H1 (cell line): ENCODE data around the gene XAB2. TPM values are rescaled to one million over a fixed set of nuclear protein-coding genes. Genes with fewer than 3 reads are reported as not detected.
A peak's percentile ranks its signal among the peaks of the same experiment; 100 is the strongest.

Experiments used
- CTCF ChIA-PET: fragments of 300-600 bp; sonication (Branson Sonifier 250); formaldehyde crosslinking; loops from one replicate; lab custom pipeline; 2021; ENCODE audit not compliant: partially characterized antibody; lab: Charles Lee
- POLR2A ChIA-PET: fragments of 300-600 bp; sonication (Branson Sonifier 250); formaldehyde crosslinking; loops from one replicate; lab custom pipeline; 2021; ENCODE audit warnings: inconsistent platforms; ENCODE audit not compliant: partially characterized antibody; lab: Charles Lee
- DNase-seq, 2 experiments: peaks; one replicate each; pipeline versions ENCODE4 v3.0.0 to v3.0.0-alpha.2; 2010 to 2022; ENCODE audit warnings: low spot score in 2 of 2, low read depth in 1 of 2, mixed read lengths in 1 of 2
- FAIRE-seq: peaks from 2 replicates; lab custom pipeline; 2011; peaks lifted over from hg19 to GRCh38; lab: Jason Lieb, UNC
- H2AFZ ChIP-seq: 2 replicates; pipeline ENCODE4 v1.8.1; 2012; ENCODE audit warnings: low read length, inconsistent platforms
- H2AK5ac ChIP-seq: 2 replicates; pipeline ENCODE4 v1.6.1; 2013; ENCODE audit warnings: low read depth, low read length
- H2BK120ac ChIP-seq: replicated peaks from 2 replicates; pipeline ENCODE3; 2013; ENCODE audit warnings: low read depth, low read length, inconsistent platforms
- H2BK12ac ChIP-seq: 2 replicates; pipeline ENCODE4 v1.6.1; 2013; ENCODE audit warnings: low read depth, low read length
- H2BK15ac ChIP-seq: 2 replicates; pipeline ENCODE4 v1.6.1; 2013; ENCODE audit warnings: low read length
- H2BK20ac ChIP-seq: 2 replicates; pipeline ENCODE4 v1.6.1; 2013; ENCODE audit warnings: low read length
- H2BK5ac ChIP-seq: 2 replicates; pipeline ENCODE4 v1.6.1; 2013; ENCODE audit warnings: low read depth, low read length
- H3K14ac ChIP-seq: 2 replicates; pipeline ENCODE4 v1.6.1; 2013; ENCODE audit warnings: inconsistent platforms; ENCODE audit not compliant: insufficient read length
- H3K18ac ChIP-seq: 2 replicates; pipeline ENCODE4 v1.6.1; 2013; ENCODE audit warnings: low read length; ENCODE audit errors: extremely low read depth
- H3K23ac ChIP-seq: 2 replicates; pipeline ENCODE4 v1.6.1; 2013; ENCODE audit warnings: inconsistent platforms; ENCODE audit not compliant: insufficient read length
- H3K23me2 ChIP-seq: 2 replicates; pipeline ENCODE4 v1.6.1; 2013; ENCODE audit warnings: low read depth, low read length
- H3K27ac ChIP-seq: 2 replicates; pipeline ENCODE4 v1.6.1; 2011; ENCODE audit warnings: low read depth, low read length, inconsistent platforms
- H3K27me3 ChIP-seq, 4 experiments: replicated peaks in 1 of 4; 1 replicate in 1 of 4; 2 replicates in 3 of 4; pipeline versions ENCODE4 v1.6.1 to v1.8.1; 2011 to 2013; ENCODE audit warnings: low read length in 3 of 4, mild to moderate bottlenecking in 3 of 4, inconsistent platforms in 2 of 4, mixed read lengths in 2 of 4, moderate library complexity in 1 of 4; ENCODE audit not compliant: control insufficient read depth in 3 of 4, insufficient read depth in 3 of 4; ENCODE audit errors: extremely low read depth in 1 of 4
- H3K36me3 ChIP-seq, 4 experiments: 2 replicates each; pipeline versions ENCODE4 v1.6.1 to v1.8.1; 2011 to 2013; ENCODE audit warnings: mild to moderate bottlenecking in 4 of 4, low read length in 3 of 4, moderate library complexity in 2 of 4, control low read depth in 1 of 4, inconsistent platforms in 1 of 4; ENCODE audit not compliant: insufficient read depth in 4 of 4, control insufficient read depth in 2 of 4
- H3K4ac ChIP-seq: replicated peaks from 2 replicates; pipeline ENCODE3; 2013; ENCODE audit warnings: low read length, low read depth, mixed read lengths, inconsistent platforms; ENCODE audit not compliant: insufficient read length
- H3K4me1 ChIP-seq, 4 experiments: replicated peaks in 1 of 4; 1 replicate in 1 of 4; 2 replicates in 3 of 4; pipeline versions ENCODE4 v1.6.1 to v1.8.1; 2011 to 2013; ENCODE audit warnings: low read length in 3 of 4, inconsistent platforms in 2 of 4, mixed read lengths in 1 of 4; ENCODE audit not compliant: insufficient read depth in 4 of 4, control insufficient read depth in 3 of 4
- H3K4me2 ChIP-seq, 2 experiments: 2 replicates each; pipeline versions ENCODE4 v1.6.1 to v1.8.1; 2011 to 2013; ENCODE audit warnings: low read depth in 2 of 2, low read length in 2 of 2, control low read depth in 1 of 2, inconsistent platforms in 1 of 2, mild to moderate bottlenecking in 1 of 2; ENCODE audit not compliant: insufficient read depth in 1 of 2
- H3K4me3 ChIP-seq, 4 experiments: fragments of 200-600, 300-600 bp in 1 of 4; sonication (generic), shearing (Covaris generic), sonication (Bioruptor Twin) in 1 of 4; 2 replicates each; pipeline versions ENCODE4 v1.5.1 to v1.8.1; 2011 to 2016; ENCODE audit warnings: low read length in 4 of 4, low read depth in 3 of 4, control low read depth in 2 of 4, inconsistent platforms in 2 of 4, mild to moderate bottlenecking in 2 of 4, mixed read lengths in 1 of 4, moderate library complexity in 1 of 4; ENCODE audit not compliant: insufficient read depth in 2 of 4; ENCODE audit errors: extremely low read depth in 1 of 4
- H3K56ac ChIP-seq: replicated peaks from 2 replicates; pipeline ENCODE3; 2013; ENCODE audit warnings: low read depth, mild to moderate bottlenecking, mixed read lengths, low read length, inconsistent platforms; ENCODE audit not compliant: insufficient read length
- H3K79me1 ChIP-seq: 2 replicates; pipeline ENCODE4 v1.6.1; 2013; ENCODE audit warnings: low read depth, low read length, control low read depth
- H3K79me2 ChIP-seq, 2 experiments: 2 replicates each; pipeline versions ENCODE4 v1.6.1 to v1.8.1; 2012 to 2013; ENCODE audit warnings: low read length in 2 of 2, mild to moderate bottlenecking in 2 of 2, inconsistent platforms in 1 of 2; ENCODE audit not compliant: insufficient read depth in 2 of 2, control insufficient read depth in 1 of 2
- H3K9ac ChIP-seq, 4 experiments: replicated peaks in 1 of 4; 1 replicate in 1 of 4; 2 replicates in 3 of 4; pipeline versions ENCODE4 v1.6.1 to v1.8.1; 2011 to 2013; ENCODE audit warnings: low read depth in 3 of 4, low read length in 3 of 4, control low read depth in 2 of 4, mild to moderate bottlenecking in 2 of 4, moderate library complexity in 2 of 4, inconsistent platforms in 1 of 4; ENCODE audit errors: extremely low read depth in 1 of 4
- H3K9me3 ChIP-seq, 2 experiments: 2 replicates each; pipeline versions ENCODE4 v1.6.1 to v1.8.1; 2012 to 2013; ENCODE audit warnings: mild to moderate bottlenecking in 2 of 2, moderate library complexity in 2 of 2, control low read depth in 1 of 2, inconsistent platforms in 1 of 2, low read depth in 1 of 2, low read length in 1 of 2, mixed read lengths in 1 of 2; ENCODE audit not compliant: insufficient read depth in 2 of 2
- H4K20me1 ChIP-seq, 2 experiments: replicated peaks in 1 of 2; 2 replicates each; pipeline versions ENCODE3 to v1.8.1; 2011 to 2013; ENCODE audit warnings: inconsistent platforms in 2 of 2, low read length in 2 of 2, mild to moderate bottlenecking in 1 of 2; ENCODE audit not compliant: insufficient read depth in 2 of 2, control insufficient read depth in 1 of 2
- H4K5ac ChIP-seq: 2 replicates; pipeline ENCODE4 v1.6.1; 2013; ENCODE audit warnings: low read length, low read depth, mixed read lengths, inconsistent platforms; ENCODE audit not compliant: insufficient read length
- H4K8ac ChIP-seq: 2 replicates; pipeline ENCODE4 v1.8.0; 2013; ENCODE audit warnings: mild to moderate bottlenecking, moderate library complexity, low read length, inconsistent platforms; ENCODE audit not compliant: insufficient read depth; ENCODE audit errors: extremely low read depth
- H4K91ac ChIP-seq: replicated peaks from 2 replicates; pipeline ENCODE3; 2013; ENCODE audit warnings: low read length, mixed read lengths, inconsistent platforms; ENCODE audit not compliant: insufficient read length
- KDM1A ChIP-seq: fragments of 200-600, 300-600 bp; sonication (generic); IDR thresholded peaks from 2 replicates; pipeline ENCODE4 v1.7.1; 2016; ENCODE audit warnings: mild to moderate bottlenecking, low read length, borderline replicate concordance
- POLR2A ChIP-seq, 2 experiments: IDR thresholded peaks; 1 replicate in 1 of 2; 2 replicates in 1 of 2; pipeline ENCODE4 v1.6.1; 2011; ENCODE audit warnings: low read depth in 2 of 2, low read length in 2 of 2, mild to moderate bottlenecking in 2 of 2; ENCODE audit errors: control extremely low read depth in 1 of 2
- SP4 ChIP-seq: IDR thresholded peaks from 2 replicates; pipeline ENCODE4 v1.6.1; 2012; ENCODE audit warnings: low read length, inconsistent platforms
- TBP ChIP-seq: IDR thresholded peaks from 2 replicates; pipeline ENCODE4 v1.6.1; 2011; ENCODE audit warnings: low read depth, low read length, improper control_type of control experiment
- TCF12 ChIP-seq: IDR thresholded peaks from 2 replicates; pipeline ENCODE4 v1.6.1; 2011; ENCODE audit warnings: low read depth, mild to moderate bottlenecking, low read length
- WGBS, 2 experiments: shearing (Covaris generic) in 1 of 2; methylation state at CpG; one replicate each; pipeline versions ENCODE4 v1.1.6 to v1.1.7; 2013 to 2015; ENCODE audit warnings: low lambda C conversion rate in 2 of 2, mixed read lengths in 2 of 2, inconsistent platforms in 1 of 2, low coverage in 1 of 2, missing lambda C conversion rate in 1 of 2; ENCODE audit not compliant: insufficient replicate concordance in 2 of 2, insufficient coverage in 1 of 2, insufficient read length in 1 of 2; ENCODE audit errors: extremely low coverage in 1 of 2, missing lambda C conversion rate in 1 of 2; 5-methylcytosine and 5-hydroxymethylcytosine counted together
- polyA plus RNA-seq, 7 experiments: library from polyadenylated mRNA; depleted of rRNA in 3 of 7; stranded (reverse) in 5 of 7; unstranded in 2 of 7; fragments of >200 nt in 5 of 7; fragments of 200-250 nt in 2 of 7; gene quantifications; 1 replicate in 5 of 7; 2 replicates in 1 of 7; 4 replicates in 1 of 7; pipeline versions ENCODE4 v1.2.1 to v1.2.3, GENCODE V29; 2011 to 2013; ENCODE audit warnings: missing spikeins in 2 of 7, mixed read lengths in 2 of 7
- total RNA-seq: library from RNA; stranded (reverse); fragmentation: NEBNext Ultra II Directional; extraction: Animal tissue kit (Norgen Biotek cat#: 25700); gene quantifications from 2 replicates; pipeline ENCODE4 v1.2.1, GENCODE V29; 2021

The XAB2 gene
- total and polyA plus RNA-seq, 2 of the 8 experiments (the other 6 are each of a cell fraction or from before 2014, with no cell fraction given), result 48.2 to 49.4 TPM

DNA sequence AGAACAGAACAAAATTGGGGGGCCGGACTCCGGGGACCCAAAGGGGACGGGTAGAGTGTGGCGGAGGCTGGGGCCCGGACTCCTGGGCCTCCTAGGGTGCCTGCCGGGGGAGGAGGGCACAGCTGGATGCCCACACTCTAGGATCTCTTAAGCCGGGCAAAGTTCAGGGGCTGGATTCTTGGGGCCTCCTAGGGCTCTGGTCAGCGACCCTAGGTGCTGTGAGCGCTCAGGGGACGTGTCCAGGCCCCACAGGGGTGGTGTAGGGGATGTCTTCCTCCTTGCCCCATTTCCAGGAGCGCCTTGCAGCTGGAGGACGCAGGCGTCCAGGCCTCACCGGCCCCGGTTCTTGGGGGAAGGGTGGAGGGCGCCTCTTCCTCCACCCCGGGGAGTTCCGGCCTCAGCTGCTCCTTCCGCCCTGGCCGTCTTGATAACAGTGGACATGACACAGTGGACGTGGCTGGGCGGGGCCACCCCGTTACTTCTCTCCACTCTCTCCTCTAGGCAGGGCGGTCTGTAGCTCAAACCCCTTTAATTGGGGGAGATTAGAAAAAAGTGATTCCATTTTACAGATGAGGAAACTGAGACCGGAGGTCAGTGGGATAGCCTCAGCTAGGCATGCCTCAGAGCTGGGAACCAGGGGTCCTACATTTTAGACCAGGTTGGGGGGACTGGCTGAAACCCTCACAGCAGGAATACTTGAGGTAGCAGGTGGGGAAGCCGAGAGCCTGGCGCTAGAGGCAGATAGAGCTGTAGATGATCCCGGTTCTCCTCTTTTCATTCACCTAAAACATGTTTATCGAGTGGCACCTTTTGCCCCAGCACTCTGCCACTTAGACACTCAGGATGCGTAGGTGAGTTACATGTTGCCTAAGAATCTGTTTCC, 8.3 kb upstream of the XAB2 start:
- no peak overlapping the region for H3K23ac ChIP-seq
- H3K4me2 ChIP-seq, result peak overlapping the region; percentile 34 to 85
- no peak overlapping the region for H2BK120ac ChIP-seq
- peaks cover 3 to 19% (median 16%) of the 10 kb centered on the region in 4 experiments for H3K27me3 ChIP-seq
- no peaks in the 10 kb centered on the region; the same call in 1 of the 2 replicates for H3K79me1 ChIP-seq
- no peak overlapping the region for H2BK12ac ChIP-seq
- no peak overlapping the region for H4K5ac ChIP-seq
- WGBS, 2 experiments, result 61% methylated on average over 24 of the region's 30 CpGs; no CpG with 5 or more reads in 1 of the 2 experiments
- no peak overlapping the region for H3K14ac ChIP-seq
- no peak overlapping the region for H2AFZ ChIP-seq
- H3K36me3 ChIP-seq, result peaks cover 0 to 6% (median 0%) of the 10 kb centered on the region in 4 experiments; a peak in 3 of 8 replicates
- peaks cover 0 to 6% (median under 1%) of the 10 kb centered on the region in 4 experiments; a peak in 3 of 7 replicates for H3K4me1 ChIP-seq
- H3K9ac ChIP-seq, result peak overlapping the region; percentile 54 to 63 (median 56); a peak in 6 of 7 replicates
- ChIA-PET CTCF (interaction anchor here (0.7 to 1.8 kb wide), 7 partner anchors 13 to 161 kb away, joined by 3 to 10 read pairs (median 3); no protein-coding TSS in a partner anchor), POLR2A (interaction anchor here (0.8 to 2.0 kb wide), 6 partner anchors 8 to 115 kb away, joined by 3 to 8 read pairs (median 5); partner anchors contain the start of genes CAMSAP3, MCOLN1, PET100 and TRAPPC5)
- 0 out of 2 replicates have a peak overlapping the region, but pooled peaks have one; percentile 23 for H3K27ac ChIP-seq
- H3K9me3 ChIP-seq, result no peaks in the 10 kb centered on the region; a peak in 1 of 4 replicates
- no peak overlapping the region for H4K91ac ChIP-seq
- no peak for FAIRE-seq
- TF ChIP-seq TBP (no peak), TCF12 (no peak), POLR2A (IDR thresholded peaks at IDR 0.05; ENCODE audit: control extremely low read depth in 1 of 2, low read depth in 2 of 2, low read length in 2 of 2) (0 out of 3 replicates have a peak, but pooled peaks of 1 of the 2 experiments have one; percentile 7), SP4 (no peak), KDM1A (peak; percentile 11; the same call in 1 of the 2 replicates)
- H2AK5ac ChIP-seq, result no peak overlapping the region
- H3K56ac ChIP-seq, result no peak overlapping the region
- H3K4me3 ChIP-seq, result peak overlapping the region; percentile 67 to 88 (median 68)
- no peak overlapping the region for H2BK20ac ChIP-seq
- no peak overlapping the region for H2BK5ac ChIP-seq
- H2BK15ac ChIP-seq, result no peak overlapping the region
- H4K8ac ChIP-seq, result peak overlapping the region; percentile 96
- H4K20me1 ChIP-seq, result peaks cover 3 to 17% of the 10 kb centered on the region in 2 experiments
- no peak for DNase-seq
- H3K79me2 ChIP-seq, result peaks cover 0 to 3% of the 10 kb centered on the region in 2 experiments; a peak in 1 of 4 replicates
- peaks cover 5% of the 10 kb centered on the region; the same call in 1 of the 2 replicates for H3K23me2 ChIP-seq
- H3K4ac ChIP-seq, result peak overlapping the region; percentile 69
- H3K18ac ChIP-seq, result no peak overlapping the region; the same call in 1 of the 2 replicates
